Smooth muscle cell (in vitro differentiated cells): Measurements from ENCODE around the gene XRCC3. TPM values are rescaled to one million over a fixed set of nuclear protein-coding genes. Genes with fewer than 3 reads are reported as not detected.

Source experiments
- DNase-seq: peaks from one replicate; lab custom pipeline; 2025; ENCODE audit not compliant: unreplicated experiment; lab: John Stamatoyannopoulos, UW
- H2AFZ ChIP-seq: fragments of 200-600 bp; sonication (generic); 2 replicates; pipeline ENCODE4 v1.6.0; 2016; ENCODE audit warnings: antibody characterized with exemption, low read depth, mild to moderate bottlenecking
- H3F3A ChIP-seq: fragments of 200-600 bp; sonication (generic); 2 replicates; pipeline ENCODE4 v1.6.0; 2017; ENCODE audit warnings: antibody characterized with exemption, low read depth
- H3K27ac ChIP-seq: fragments of 200-600 bp; sonication (generic); 2 replicates; pipeline ENCODE4 v1.5.1; 2016; ENCODE audit warnings: low read depth, mild to moderate bottlenecking
- H3K27me3 ChIP-seq: fragments of 200-600 bp; sonication (generic); 2 replicates; pipeline ENCODE4 v1.6.1; 2016; ENCODE audit warnings: low read depth, mild to moderate bottlenecking
- H3K36me3 ChIP-seq: fragments of 200-600 bp; sonication (generic); 2 replicates; pipeline ENCODE4 v1.5.1; 2016; ENCODE audit warnings: low read depth
- H3K4me1 ChIP-seq: fragments of 200-600 bp; sonication (generic); 2 replicates; pipeline ENCODE4 v1.5.1; 2016; ENCODE audit warnings: low read depth
- H3K4me2 ChIP-seq: fragments of 200-600 bp; sonication (generic); 2 replicates; pipeline ENCODE4 v1.6.0; 2016; ENCODE audit warnings: mild to moderate bottlenecking
- H3K4me3 ChIP-seq: fragments of 200-600 bp; sonication (generic); 2 replicates; pipeline ENCODE4 v1.5.1; 2016; ENCODE audit warnings: mild to moderate bottlenecking
- H3K79me2 ChIP-seq: fragments of 200-600 bp; sonication (generic); 2 replicates; pipeline ENCODE4 v1.6.0; 2016; ENCODE audit warnings: low read depth, mild to moderate bottlenecking
- H3K9ac ChIP-seq: fragments of 200-600 bp; sonication (generic); 2 replicates; pipeline ENCODE4 v1.6.0; 2016; ENCODE audit warnings: low read depth
- H3K9me3 ChIP-seq: fragments of 200-600 bp; sonication (generic); replicated peaks from 2 replicates; pipeline ENCODE4 v1.5.1; 2016; ENCODE audit warnings: low read depth
- H4K20me1 ChIP-seq: fragments of 200-600 bp; sonication (generic); 2 replicates; pipeline ENCODE4 v1.6.0; 2016; ENCODE audit warnings: low read depth
- WGBS: methylation state at CpG from one replicate; pipeline ENCODE4 v1.1.7; 2016; ENCODE audit warnings: low lambda C conversion rate; 5-methylcytosine and 5-hydroxymethylcytosine counted together
- polyA plus RNA-seq: library from polyadenylated mRNA; unstranded; fragments of >200 nt; fragmentation: Nextera tagmentation; extraction: Ambion mirVana; gene quantifications from 2 replicates; pipeline ENCODE4 v1.2.1, GENCODE V29; 2016
- total RNA-seq: library from RNA; depleted of rRNA; stranded (reverse); fragments of >200 nt; gene quantifications from 2 replicates; pipeline ENCODE4 v1.2.3, GENCODE V29; 2014
- TF ChIP-seq, protein P1 (sequence below): fragments of 200-600 bp; sonication (generic); IDR thresholded peaks from 2 replicates; pipeline ENCODE4 v1.5.1; 2017; ENCODE audit warnings: borderline replicate concordance, mild to moderate bottlenecking, antibody characterized with exemption; ENCODE audit not compliant: insufficient read depth, poor library complexity, severe bottlenecking

XRCC3 gene
- total and polyA plus RNA-seq, 2 experiments from 2014 or later, result 8.3 to 10.5 TPM

DNA sequence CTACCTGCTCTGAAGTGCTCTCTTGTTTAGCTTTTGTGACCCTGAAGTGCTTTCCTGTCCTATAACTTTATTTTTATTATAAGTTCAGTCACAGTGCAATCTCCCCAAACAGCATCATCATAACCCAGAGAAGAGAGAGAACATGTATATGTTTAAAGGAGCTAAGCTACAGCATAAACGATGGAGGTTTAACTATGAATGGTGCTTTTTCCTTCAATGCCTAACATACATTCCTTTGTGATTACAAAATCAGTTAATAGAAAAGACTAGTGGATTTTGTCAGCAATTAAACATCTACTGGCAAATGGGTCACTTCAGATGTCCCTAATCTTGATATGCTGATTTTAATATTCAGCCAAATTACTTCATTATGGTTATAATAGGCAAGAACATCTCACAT, 46.8 kb upstream of the XRCC3 start:
- Histone ChIP-seq H3K79me2 (no peaks in the 10 kb centered on the region), H3K9me3 (no peaks in the 10 kb centered on the region), H3K4me3 (no peak overlapping the region), H3K27ac (no peak overlapping the region), H4K20me1 (no peaks in the 10 kb centered on the region), H3F3A (no peaks in the 10 kb centered on the region), H3K4me2 (no peak overlapping the region), H3K27me3 (no peaks in the 10 kb centered on the region), H3K36me3 (no peaks in the 10 kb centered on the region), H3K9ac (no peak overlapping the region), H2AFZ (no peak overlapping the region), H3K4me1 (no peaks in the 10 kb centered on the region)
- DNase-seq, result no peak
- TF ChIP-seq, protein P1, sequence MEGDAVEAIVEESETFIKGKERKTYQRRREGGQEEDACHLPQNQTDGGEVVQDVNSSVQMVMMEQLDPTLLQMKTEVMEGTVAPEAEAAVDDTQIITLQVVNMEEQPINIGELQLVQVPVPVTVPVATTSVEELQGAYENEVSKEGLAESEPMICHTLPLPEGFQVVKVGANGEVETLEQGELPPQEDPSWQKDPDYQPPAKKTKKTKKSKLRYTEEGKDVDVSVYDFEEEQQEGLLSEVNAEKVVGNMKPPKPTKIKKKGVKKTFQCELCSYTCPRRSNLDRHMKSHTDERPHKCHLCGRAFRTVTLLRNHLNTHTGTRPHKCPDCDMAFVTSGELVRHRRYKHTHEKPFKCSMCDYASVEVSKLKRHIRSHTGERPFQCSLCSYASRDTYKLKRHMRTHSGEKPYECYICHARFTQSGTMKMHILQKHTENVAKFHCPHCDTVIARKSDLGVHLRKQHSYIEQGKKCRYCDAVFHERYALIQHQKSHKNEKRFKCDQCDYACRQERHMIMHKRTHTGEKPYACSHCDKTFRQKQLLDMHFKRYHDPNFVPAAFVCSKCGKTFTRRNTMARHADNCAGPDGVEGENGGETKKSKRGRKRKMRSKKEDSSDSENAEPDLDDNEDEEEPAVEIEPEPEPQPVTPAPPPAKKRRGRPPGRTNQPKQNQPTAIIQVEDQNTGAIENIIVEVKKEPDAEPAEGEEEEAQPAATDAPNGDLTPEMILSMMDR, result no peak
- 18% methylated on average over 1 of the region's 1 CpG for WGBS

DNA sequence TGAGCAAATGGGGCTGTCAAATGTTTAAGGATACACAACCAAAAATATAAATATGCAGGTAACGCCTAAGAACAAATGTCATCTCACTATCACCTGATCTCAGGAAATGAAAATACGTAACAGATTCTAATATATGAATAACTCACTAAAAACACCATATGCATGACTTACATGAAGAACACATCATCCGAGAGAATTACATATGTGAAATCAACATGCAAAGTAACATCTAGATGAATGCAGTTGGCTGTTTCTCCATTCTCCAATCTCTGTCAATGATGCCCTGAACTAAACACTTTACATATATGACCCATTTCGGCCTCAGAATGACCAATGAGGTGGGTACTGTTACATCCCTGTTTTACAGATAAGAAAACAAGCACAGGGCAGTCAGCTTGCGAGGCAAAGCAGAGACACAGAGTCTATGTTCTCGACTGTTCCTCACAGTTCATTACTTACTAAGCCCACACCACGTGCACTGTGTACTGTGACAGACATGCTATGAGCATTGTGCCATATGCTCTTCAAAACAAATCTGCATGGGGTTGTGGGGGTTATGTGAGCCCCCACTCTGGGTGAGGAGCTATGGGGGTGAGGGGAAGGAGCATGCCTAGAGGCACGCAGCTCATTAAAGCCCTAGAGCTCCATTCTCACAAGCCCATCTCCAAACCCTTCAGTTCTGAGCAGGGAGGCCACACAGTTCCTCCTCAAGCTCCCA, 43.0 kb upstream of the XRCC3 start:
- no peak overlapping the region for H3K9ac ChIP-seq
- H3K79me2 ChIP-seq, result no peaks in the 10 kb centered on the region
- H3K4me3 ChIP-seq, result no peak overlapping the region
- no peaks in the 10 kb centered on the region for H3K27me3 ChIP-seq
- no peak overlapping the region for H3K27ac ChIP-seq
- no peak overlapping the region for H2AFZ ChIP-seq
- no peaks in the 10 kb centered on the region for H3K4me1 ChIP-seq
- 83% methylated on average over 8 of the region's 8 CpGs for WGBS
- no peak overlapping the region for H3K4me2 ChIP-seq
- TF ChIP-seq, protein P1, result no peak
- no peaks in the 10 kb centered on the region for H3K36me3 ChIP-seq
- no peaks in the 10 kb centered on the region for H3K9me3 ChIP-seq
- no peak for DNase-seq
- H3F3A ChIP-seq, result no peaks in the 10 kb centered on the region
- H4K20me1 ChIP-seq, result no peaks in the 10 kb centered on the region

DNA sequence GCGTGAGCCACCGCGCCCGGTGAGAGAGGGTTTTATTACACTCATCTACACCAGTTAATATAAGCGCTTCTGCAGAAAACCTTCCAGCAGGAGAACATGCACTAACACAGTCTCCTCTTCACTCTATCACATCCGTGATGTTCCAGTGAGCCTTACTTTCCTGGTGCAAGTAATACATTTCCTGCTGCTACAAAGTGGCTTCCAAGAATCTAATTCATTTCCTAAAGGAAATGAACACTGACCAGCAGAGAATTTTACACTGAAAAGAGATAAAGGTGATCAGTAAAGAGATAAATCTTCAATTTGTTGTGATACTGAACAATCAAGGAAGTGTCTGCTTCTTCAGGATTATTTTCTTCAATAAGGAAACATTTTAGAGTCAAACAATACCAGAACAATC, 39.8 kb upstream of the XRCC3 start:
- Histone ChIP-seq H3K4me2 (no peak overlapping the region), H3K79me2 (no peaks in the 10 kb centered on the region), H3K4me3 (no peak overlapping the region), H4K20me1 (no peaks in the 10 kb centered on the region), H3K27me3 (no peaks in the 10 kb centered on the region), H2AFZ (no peak overlapping the region), H3K9ac (no peak overlapping the region), H3F3A (no peaks in the 10 kb centered on the region), H3K4me1 (no peaks in the 10 kb centered on the region), H3K36me3 (no peaks in the 10 kb centered on the region), H3K27ac (no peak overlapping the region), H3K9me3 (no peaks in the 10 kb centered on the region)
- WGBS, result 87% methylated on average over 6 of the region's 6 CpGs
- DNase-seq, result no peak
- TF ChIP-seq, protein P1, result no peak

DNA sequence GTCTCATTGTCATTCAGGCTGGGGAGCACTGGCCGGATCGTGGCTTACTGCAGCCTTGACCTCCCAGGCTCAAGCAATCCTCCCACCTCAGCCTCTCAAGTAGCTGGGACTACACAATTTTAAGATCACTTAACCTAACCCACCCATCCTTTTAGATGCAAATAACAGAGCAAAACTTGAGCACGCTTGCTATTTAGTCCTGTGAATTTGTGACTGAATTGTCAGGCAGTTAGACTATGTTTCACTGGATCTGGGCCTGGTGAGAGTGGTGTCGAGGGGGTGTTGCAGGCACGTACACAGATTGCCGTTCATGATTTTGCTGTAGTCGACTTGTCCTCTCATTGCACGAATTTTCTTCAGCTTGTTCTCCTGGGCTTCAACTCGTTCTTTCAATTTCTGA, 38.5 kb upstream of the XRCC3 start:
- Histone ChIP-seq H3K27ac (no peak overlapping the region), H3K36me3 (no peaks in the 10 kb centered on the region), H4K20me1 (no peaks in the 10 kb centered on the region), H2AFZ (no peak overlapping the region), H3K27me3 (no peaks in the 10 kb centered on the region), H3F3A (no peaks in the 10 kb centered on the region), H3K4me1 (no peaks in the 10 kb centered on the region), H3K79me2 (no peaks in the 10 kb centered on the region), H3K4me3 (no peak overlapping the region), H3K9ac (no peak overlapping the region), H3K9me3 (no peaks in the 10 kb centered on the region), H3K4me2 (no peak overlapping the region)
- 87% methylated on average over 9 of the region's 9 CpGs for WGBS
- TF ChIP-seq, protein P1, result no peak
- DNase-seq, result no peak
